Measurements from ENCODE around the gene COL21A1.

Gene COL21A1

GRCh38 chr6:56211724-56212123, 35.7 kb downstream of the COL21A1 start:
- in situ Hi-C loops (cut with HindIII; ENCODE audit: low sequenced_read_pairs): no loop called here
- no peak for DNase-seq (ENCODE audit: low read depth, low spot score)
- no peak for TF ChIP-seq CTCF (IDR thresholded peaks at IDR 0.05; ENCODE audit: low read depth, low read length)
- H3K4me3 ChIP-seq (ENCODE audit: low read depth, low read length): no peak overlapping the region

GRCh38 chr6:56204134-56204533, 43.2 kb downstream of the COL21A1 start:
- TF ChIP-seq CTCF (IDR thresholded peaks at IDR 0.05; ENCODE audit: low read depth, low read length): no peak
- in situ Hi-C loops (cut with HindIII; ENCODE audit: low sequenced_read_pairs): no loop called here
- no peak for DNase-seq (ENCODE audit: low read depth, low spot score)
- H3K4me3 ChIP-seq (ENCODE audit: low read depth, low read length): no peak overlapping the region

- in situ Hi-C loops (cut with HindIII; ENCODE audit: low sequenced_read_pairs): no loop called here
- H3K4me3 ChIP-seq (ENCODE audit: low read depth, low read length): no peak overlapping the region
- peak; percentile 25 for DNase-seq (ENCODE audit: low read depth, low spot score)
- no peak for TF ChIP-seq CTCF (IDR thresholded peaks at IDR 0.05; ENCODE audit: low read depth, low read length)
Measured at GRCh38 chr6:56199956-56200355, 47.4 kb downstream of the COL21A1 start.

GRCh38 chr6:56193846-56194245, 53.5 kb downstream of the COL21A1 start:
- no peak for TF ChIP-seq CTCF (IDR thresholded peaks at IDR 0.05; ENCODE audit: low read depth, low read length)
- DNase-seq (ENCODE audit: low read depth, low spot score): peak; percentile 8
- in situ Hi-C loops (cut with HindIII; ENCODE audit: low sequenced_read_pairs): no loop called here
- H3K4me3 ChIP-seq (ENCODE audit: low read depth, low read length): no peak overlapping the region

- no peak for DNase-seq (ENCODE audit: low read depth, low spot score)
- no peak for TF ChIP-seq CTCF (IDR thresholded peaks at IDR 0.05; ENCODE audit: low read depth, low read length)
- in situ Hi-C loops (cut with HindIII; ENCODE audit: low sequenced_read_pairs): no loop called here
- no peak overlapping the region for H3K4me3 ChIP-seq (ENCODE audit: low read depth, low read length)
Measured at GRCh38 chr6:56188429-56188828, 59.0 kb downstream of the COL21A1 start.

- in situ Hi-C loops (cut with HindIII; ENCODE audit: low sequenced_read_pairs): no loop called here
- H3K4me3 ChIP-seq (ENCODE audit: low read depth, low read length): no peak overlapping the region
- TF ChIP-seq CTCF (IDR thresholded peaks at IDR 0.05; ENCODE audit: low read depth, low read length): no peak
- no peak for DNase-seq (ENCODE audit: low read depth, low spot score)
Measured at GRCh38 chr6:56187686-56188085, 59.7 kb downstream of the COL21A1 start.

- H3K4me3 ChIP-seq (ENCODE audit: low read depth, low read length): no peak overlapping the region
- TF ChIP-seq CTCF (IDR thresholded peaks at IDR 0.05; ENCODE audit: low read depth, low read length): no peak
- no peak for DNase-seq (ENCODE audit: low read depth, low spot score)
- in situ Hi-C loops (cut with HindIII; ENCODE audit: low sequenced_read_pairs): no loop called here
Measured at GRCh38 chr6:56176741-56177140, 70.6 kb downstream of the COL21A1 start.
